Kidney (tissue), 14 donors: Measurements from ENCODE around the gene SIGLEC5. TPM values are rescaled to one million over a fixed set of nuclear protein-coding genes. Genes with fewer than 3 reads are reported as not detected.

ENCODE experiments used
- DNase-seq, 5 donors: peaks; one replicate each; pipeline ENCODE4 v3.0.0-alpha.2; 2013 to 2020
- FAIRE-seq: peaks from 2 replicates; lab custom pipeline; 2012; peaks lifted over from hg19 to GRCh38; lab: Jason Lieb, UNC
- H3K27ac ChIP-seq, 2 donors: one replicate each; pipeline ENCODE4 v1.7.0; 2013; ENCODE audit warnings: low read depth in 2 of 2, low read length in 2 of 2, inconsistent platforms in 1 of 2
- H3K27me3 ChIP-seq: one replicate; pipeline ENCODE4 v1.7.1; 2013; ENCODE audit warnings: low read length, inconsistent platforms; ENCODE audit not compliant: control insufficient read depth, insufficient read depth
- H3K36me3 ChIP-seq, 3 donors: one replicate each; pipeline versions ENCODE4 v1.7.0 to v1.7.1; 2013; ENCODE audit warnings: low read length in 3 of 3, control low read depth in 1 of 3, inconsistent platforms in 1 of 3; ENCODE audit not compliant: insufficient read depth in 3 of 3, control insufficient read depth in 2 of 3
- H3K4me1 ChIP-seq, 3 donors: one replicate each; pipeline versions ENCODE4 v1.7.0 to v1.7.1; 2013; ENCODE audit warnings: low read length in 3 of 3, inconsistent platforms in 1 of 3, low read depth in 1 of 3; ENCODE audit not compliant: control insufficient read depth in 2 of 3, insufficient read depth in 2 of 3
- H3K4me3 ChIP-seq, 3 donors: one replicate each; pipeline versions ENCODE4 v1.7.0 to v1.8.1; 2013; ENCODE audit warnings: low read length in 3 of 3, control low read depth in 1 of 3, inconsistent platforms in 1 of 3
- H3K9ac ChIP-seq, 3 donors: one replicate each; pipeline versions ENCODE4 v1.7.0 to v1.7.1; 2013; ENCODE audit warnings: low read length in 3 of 3, control low read depth in 1 of 3, inconsistent platforms in 1 of 3
- H3K9me3 ChIP-seq, 3 donors: one replicate each; pipeline versions ENCODE4 v1.7.0 to v1.7.1; 2013; ENCODE audit warnings: low read length in 3 of 3, control low read depth in 1 of 3, inconsistent platforms in 1 of 3; ENCODE audit not compliant: control insufficient read depth in 2 of 3, insufficient read depth in 1 of 3
- CTCF ChIP-seq: IDR thresholded peaks from 3 replicates; pipeline ENCODE4 v1.5.1; 2012; ENCODE audit warnings: mild to moderate bottlenecking, moderate library complexity, borderline replicate concordance; ENCODE audit not compliant: insufficient read depth; ENCODE audit errors: extremely low read depth
- intact Hi-C: fragments of 100-400 bp; cut with DNase I; formaldehyde crosslinking; loops from one replicate; pipeline ENCODE4 v1.11.1; 2022
- polyA plus RNA-seq: library from polyadenylated mRNA; stranded (reverse); fragments of 350-450 nt; fragmentation: Illumina TruSeq; extraction: RNeasy Lipid Tissue Mini Kit (QIAGEN cat#74804); gene quantifications from one replicate; pipeline ENCODE4 v1.2.3, GENCODE V29; 2014; ENCODE audit warnings: low read depth, low replicate concordance; ENCODE audit not compliant: insufficient read depth
- total RNA-seq: library from RNA; stranded (reverse); fragmentation: NEBNext Ultra II Directional; extraction: Animal tissue kit (Norgen Biotek cat#: 25700); gene quantifications from one replicate; pipeline ENCODE4 v1.2.1, GENCODE V29; 2021
- donor health status: control.
- donor health status: control.
- donor health status: control.
- donor health status: control.
- donor health status: control.
- donor health status: DM: yes; HTN: yes; CAD: no.
- donor health status: Normal renal cell carcinoma (clear cell type).

The SIGLEC5 gene
- total and polyA plus RNA-seq, 2 donors from 2014 or later = not detected

- no peak overlapping the region for H3K9ac ChIP-seq
- DNase-seq (no peak), FAIRE-seq (no peak)
- no peak overlapping the region for H3K27ac ChIP-seq
- no peak for TF ChIP-seq CTCF
- no peaks in the 10 kb centered on the region for H3K27me3 ChIP-seq
- no peaks in the 10 kb centered on the region for H3K4me1 ChIP-seq
- no peaks in the 10 kb centered on the region for H3K9me3 ChIP-seq
- no peaks in the 10 kb centered on the region for H3K36me3 ChIP-seq
- H3K4me3 ChIP-seq = no peak overlapping the region
- intact Hi-C loops = no loop called here
Measured at GRCh38 chr19:51664997-51665396, 34.8 kb upstream of the SIGLEC5 start.

- H3K4me1 ChIP-seq = no peaks in the 10 kb centered on the region
- no peak for TF ChIP-seq CTCF
- no peak overlapping the region for H3K27ac ChIP-seq
- FAIRE-seq (no peak), DNase-seq (no peak)
- H3K9me3 ChIP-seq = no peaks in the 10 kb centered on the region
- H3K27me3 ChIP-seq = no peaks in the 10 kb centered on the region
- H3K9ac ChIP-seq = no peak overlapping the region
- H3K4me3 ChIP-seq = no peak overlapping the region
- intact Hi-C loops = no loop called here
- no peaks in the 10 kb centered on the region for H3K36me3 ChIP-seq
Measured at GRCh38 chr19:51664131-51664530, 33.9 kb upstream of the SIGLEC5 start.

- no peak for TF ChIP-seq CTCF
- FAIRE-seq (no peak), DNase-seq (no peak)
- Histone ChIP-seq H3K27ac (no peak overlapping the region), H3K9ac (no peak overlapping the region), H3K27me3 (no peaks in the 10 kb centered on the region), H3K9me3 (no peaks in the 10 kb centered on the region), H3K36me3 (no peaks in the 10 kb centered on the region), H3K4me1 (no peaks in the 10 kb centered on the region), H3K4me3 (no peak overlapping the region)
- intact Hi-C loops = no loop called here
Measured at GRCh38 chr19:51663650-51664049, 33.4 kb upstream of the SIGLEC5 start.

DNA sequence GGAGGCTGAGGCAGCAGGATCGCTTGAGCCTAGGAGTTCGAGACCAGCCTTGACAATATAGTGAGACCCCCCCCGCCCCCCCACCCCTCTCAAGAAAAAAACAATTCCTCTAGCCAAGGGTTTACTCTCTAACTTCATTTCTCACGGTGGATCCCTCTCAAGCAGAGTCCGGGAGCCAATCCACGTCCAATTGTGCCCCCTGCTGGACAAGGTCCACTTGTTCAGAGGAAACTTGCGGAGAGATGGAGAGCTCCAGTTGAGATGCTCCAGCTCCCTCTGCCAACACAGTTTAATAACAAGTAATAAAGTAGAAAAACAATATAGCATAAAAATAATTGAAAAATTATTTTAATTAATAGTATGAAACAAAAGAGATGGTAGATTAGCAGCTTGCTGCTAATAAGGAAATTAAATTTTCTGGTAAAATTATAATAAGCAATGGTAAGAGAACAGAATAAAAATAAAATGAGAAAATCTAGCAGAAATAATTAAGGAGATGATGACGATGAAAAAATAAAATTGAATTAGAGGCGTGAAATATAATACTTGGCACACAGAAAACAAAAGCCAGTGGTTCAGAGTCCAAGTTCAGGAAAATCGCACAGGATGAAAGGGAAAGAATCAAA is 30.9 kb upstream of the SIGLEC5 start:
- peak; percentile 49 for TF ChIP-seq CTCF
- no peak overlapping the region for H3K27ac ChIP-seq
- no peak overlapping the region for H3K9ac ChIP-seq
- H3K4me3 ChIP-seq = no peak overlapping the region
- peaks cover 0 to 2% (median 0%) of the 10 kb centered on the region in 3 donors for H3K4me1 ChIP-seq
- no peaks in the 10 kb centered on the region for H3K27me3 ChIP-seq
- no peaks in the 10 kb centered on the region for H3K36me3 ChIP-seq
- no peaks in the 10 kb centered on the region for H3K9me3 ChIP-seq
- DNase-seq (peak in 4 of 5 donors; percentile 75 to 94 (median 82)), FAIRE-seq (peak; percentile 75)
- intact Hi-C loops = no loop called here
